HepG2 (cell line): ENCODE results near the gene SAPCD1. TPM values are rescaled to one million over a fixed set of nuclear protein-coding genes. Genes with fewer than 3 reads are reported as not detected.

Experiments
- AGO2 ChIP-seq: fragments of 200-400 bp; formaldehyde crosslinking; optimal IDR thresholded peaks from 2 replicates; pipeline ENCODE3; 2017; ENCODE audit warnings: mild to moderate bottlenecking, low read depth, low read length, moderate library complexity
- ARNT ChIP-seq: fragments of 450-650 bp; IDR thresholded peaks from 2 replicates; pipeline ENCODE4 v1.6.1; 2017
- EHMT2 ChIP-seq: fragments of 200-600 bp; sonication (generic); IDR thresholded peaks from 2 replicates; pipeline ENCODE4 v1.7.0; 2017; ENCODE audit warnings: antibody characterized with exemption, low read depth, low read length, borderline replicate concordance
- HHEX ChIP-seq: IDR thresholded peaks from 2 replicates; pipeline ENCODE4 v1.6.1; 2016; ENCODE audit warnings: control low read depth
- HOXA9 ChIP-seq: sonication (generic); formaldehyde crosslinking; IDR thresholded peaks from 2 replicates; pipeline ENCODE4 v1.8.1; 2022; ENCODE audit warnings: missing genetic modification reagents, mild to moderate bottlenecking, moderate library complexity, borderline replicate concordance
- KDM1A ChIP-seq: IDR thresholded peaks from 2 replicates; pipeline ENCODE4 v1.6.1; 2016; ENCODE audit warnings: missing compliant biosample characterization
- KLF13 ChIP-seq: sonication (generic); formaldehyde crosslinking; IDR thresholded peaks from 2 replicates; pipeline ENCODE4 v1.4.0; 2020; ENCODE audit warnings: mild to moderate bottlenecking, missing genetic modification reagents
- KMT2B ChIP-seq: IDR thresholded peaks from 2 replicates; pipeline ENCODE4 v1.6.1; 2016; ENCODE audit warnings: missing genetic modification reagents, missing compliant biosample characterization
- MIER2 ChIP-seq: IDR thresholded peaks from 2 replicates; pipeline ENCODE4 v1.6.1; 2016; ENCODE audit warnings: missing biosample characterization, missing genetic modification reagents
- NAIF1 ChIP-seq: sonication (generic); formaldehyde crosslinking; IDR thresholded peaks from 2 replicates; pipeline ENCODE4 v1.5.0; 2020; ENCODE audit warnings: mild to moderate bottlenecking, missing genetic modification reagents, borderline replicate concordance
- NFIC ChIP-seq: IDR thresholded peaks from 2 replicates; pipeline ENCODE4 v1.6.1; 2012; ENCODE audit warnings: mild to moderate bottlenecking, low read length, inconsistent platforms
- SIX1 ChIP-seq: sonication (generic); formaldehyde crosslinking; IDR thresholded peaks from 2 replicates; pipeline ENCODE4 v1.4.0; 2020; ENCODE audit warnings: missing genetic modification reagents, borderline replicate concordance
- SNRNP70 ChIP-seq: fragments of 200-400 bp; formaldehyde crosslinking; IDR thresholded peaks from 2 replicates; pipeline ENCODE4 v1.6.1; 2017; ENCODE audit warnings: mild to moderate bottlenecking, low read depth, low read length, moderate library complexity
- SSRP1 ChIP-seq: IDR thresholded peaks from 2 replicates; pipeline ENCODE4 v1.6.1; 2016; ENCODE audit warnings: control low read depth
- ZC3H13 ChIP-seq: sonication (generic); formaldehyde crosslinking; IDR thresholded peaks from 2 replicates; pipeline ENCODE4 v1.8.1; 2023; ENCODE audit warnings: mild to moderate bottlenecking, missing genetic modification reagents, moderate library complexity
- ZEB1 ChIP-seq: IDR thresholded peaks from 2 replicates; pipeline ENCODE4 v1.6.1; 2012; ENCODE audit warnings: mild to moderate bottlenecking, low read depth, inconsistent platforms; ENCODE audit not compliant: insufficient replicate concordance
- ZNF17 ChIP-seq: sonication (generic); formaldehyde crosslinking; IDR thresholded peaks from 2 replicates; pipeline ENCODE4 v1.5.0; 2020; ENCODE audit warnings: mild to moderate bottlenecking, missing genetic modification reagents
- ZNF207 ChIP-seq: fragments of 450-650 bp; IDR thresholded peaks from 2 replicates; pipeline ENCODE4 v1.6.1; 2016; ENCODE audit warnings: antibody characterized with exemption, borderline replicate concordance
- ZNF263 ChIP-seq: sonication (generic); formaldehyde crosslinking; IDR thresholded peaks from 2 replicates; pipeline ENCODE4 v1.4.0; 2020; ENCODE audit warnings: missing genetic modification reagents
- ZNF274 ChIP-seq: sonication (generic); formaldehyde crosslinking; IDR thresholded peaks from 2 replicates; pipeline ENCODE4 v1.5.1; 2020; ENCODE audit warnings: mild to moderate bottlenecking, missing genetic modification reagents
- ZNF335 ChIP-seq: sonication (generic); formaldehyde crosslinking; IDR thresholded peaks from 2 replicates; pipeline ENCODE4 v1.4.0; 2020; ENCODE audit warnings: missing genetic modification reagents
- ZNF543 ChIP-seq: sonication (generic); formaldehyde crosslinking; IDR thresholded peaks from 2 replicates; pipeline ENCODE4 v1.4.0; 2020; ENCODE audit warnings: mild to moderate bottlenecking, missing genetic modification reagents
- ZNF569 ChIP-seq: sonication (generic); formaldehyde crosslinking; IDR thresholded peaks from 2 replicates; pipeline ENCODE4 v1.5.0; 2020; ENCODE audit warnings: mild to moderate bottlenecking, missing genetic modification reagents, moderate library complexity, borderline replicate concordance
- ZSCAN20 ChIP-seq: sonication (generic); formaldehyde crosslinking; IDR thresholded peaks from 2 replicates; pipeline ENCODE4 v1.4.0; 2020; ENCODE audit warnings: missing genetic modification reagents, mild to moderate bottlenecking, borderline replicate concordance
- ZSCAN29 ChIP-seq: sonication (generic); formaldehyde crosslinking; conservative IDR thresholded peaks from 2 replicates; pipeline ENCODE4 v1.4.0; 2020; ENCODE audit warnings: mild to moderate bottlenecking, missing genetic modification reagents
- polyA plus RNA-seq, 8 experiments: library from polyadenylated mRNA; depleted of rRNA in 3 of 8; stranded (reverse) in 7 of 8; unstranded in 1 of 8; fragments of >200 nt; fragmentation: Illumina TruSeq in 4 of 8; extraction: Trizol in 4 of 8; gene quantifications; 2 replicates each; pipeline versions ENCODE4 v1.2.1 to v1.2.3, GENCODE V29; 2011 to 2016; ENCODE audit warnings: low read depth in 4 of 8, missing spikeins in 1 of 8, mixed read lengths in 1 of 8; ENCODE audit not compliant: insufficient read depth in 1 of 8
- total RNA-seq, 5 experiments: library from RNA; depleted of rRNA; stranded (reverse); fragments of >200 nt; fragmentation: Illumina TruSeq; extraction: Trizol; gene quantifications; 2 replicates each; pipeline ENCODE4 v1.2.3, GENCODE V29; 2016; ENCODE audit warnings: low read depth in 1 of 5
- TF ChIP-seq, protein P1 (sequence below): sonication (generic); formaldehyde crosslinking; IDR thresholded peaks from 2 replicates; pipeline ENCODE4 v1.8.1; 2022; ENCODE audit warnings: mild to moderate bottlenecking, missing genetic modification reagents
- TF ChIP-seq, protein P2 (sequence below): sonication (generic); formaldehyde crosslinking; IDR thresholded peaks from 2 replicates; pipeline ENCODE4 v1.4.0; 2020; ENCODE audit warnings: missing genetic modification reagents
- TF ChIP-seq, protein P3 (sequence below): sonication (generic); formaldehyde crosslinking; IDR thresholded peaks from 2 replicates; pipeline ENCODE4 v1.5.1; 2020; ENCODE audit warnings: missing genetic modification reagents, mild to moderate bottlenecking, borderline replicate concordance
- TF ChIP-seq, protein P4 (sequence below): sonication (generic); formaldehyde crosslinking; IDR thresholded peaks from 2 replicates; pipeline ENCODE4 v1.5.1; 2020; ENCODE audit warnings: missing genetic modification reagents, mild to moderate bottlenecking, borderline replicate concordance

Gene SAPCD1
- total and polyA plus RNA-seq, 2 of the 13 experiments (the other 11 are each of a cell fraction or from before 2014, with no cell fraction given), result 2.5 to 3.9 TPM

DNA sequence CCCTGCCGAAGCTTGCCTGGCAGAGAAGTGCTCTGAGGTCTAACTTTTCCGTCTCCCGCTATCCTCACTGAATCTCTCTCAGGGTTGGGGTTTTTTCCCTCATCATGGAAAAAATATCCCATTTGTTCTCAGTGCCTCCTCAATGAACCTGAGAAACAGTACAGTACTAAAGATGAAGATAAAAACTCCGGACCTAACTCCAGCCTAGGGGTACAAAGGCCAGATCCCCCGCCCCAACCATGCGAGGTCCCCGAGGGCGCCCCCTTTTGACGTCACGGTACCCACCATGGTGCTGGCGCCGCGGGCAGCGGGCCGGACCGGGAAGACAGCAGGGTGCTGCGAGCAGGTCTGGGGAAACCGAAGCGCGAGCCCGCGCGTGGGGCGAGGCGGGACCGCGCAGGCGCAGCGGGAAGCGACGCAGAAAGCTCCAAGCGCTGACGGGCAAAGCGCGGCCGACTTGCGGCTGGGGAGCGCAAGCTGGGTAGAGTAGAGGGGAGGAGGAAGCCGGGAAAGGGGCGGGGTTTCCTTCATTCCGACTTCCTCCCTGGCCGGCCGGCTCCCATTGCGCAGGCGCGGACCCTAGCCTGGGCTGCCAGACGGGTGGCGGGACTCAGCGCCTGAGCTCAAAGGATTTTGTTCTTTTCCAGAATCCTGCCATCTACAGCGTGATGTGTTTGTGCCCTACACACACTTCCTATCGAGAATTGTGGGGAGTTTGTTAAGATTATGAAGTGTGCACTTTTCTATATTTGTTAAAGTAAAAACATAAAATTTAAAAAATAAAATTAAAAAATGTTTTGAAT lies 44.2 kb downstream of the SAPCD1 start, which contains the start of gene LSM2 (continued):
- no peak for TF ChIP-seq ZNF207
- peak; percentile 97 for TF ChIP-seq ZNF274
- TF ChIP-seq ARNT, result no peak
- peak; percentile 93 for TF ChIP-seq ZC3H13 (CRISPR knock-in tag)
- TF ChIP-seq, protein P1, sequence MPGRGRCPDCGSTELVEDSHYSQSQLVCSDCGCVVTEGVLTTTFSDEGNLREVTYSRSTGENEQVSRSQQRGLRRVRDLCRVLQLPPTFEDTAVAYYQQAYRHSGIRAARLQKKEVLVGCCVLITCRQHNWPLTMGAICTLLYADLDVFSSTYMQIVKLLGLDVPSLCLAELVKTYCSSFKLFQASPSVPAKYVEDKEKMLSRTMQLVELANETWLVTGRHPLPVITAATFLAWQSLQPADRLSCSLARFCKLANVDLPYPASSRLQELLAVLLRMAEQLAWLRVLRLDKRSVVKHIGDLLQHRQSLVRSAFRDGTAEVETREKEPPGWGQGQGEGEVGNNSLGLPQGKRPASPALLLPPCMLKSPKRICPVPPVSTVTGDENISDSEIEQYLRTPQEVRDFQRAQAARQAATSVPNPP (CRISPR knock-in tag), result peak; percentile 82; the same call in 1 of the 2 replicates
- TF ChIP-seq, protein P2, sequence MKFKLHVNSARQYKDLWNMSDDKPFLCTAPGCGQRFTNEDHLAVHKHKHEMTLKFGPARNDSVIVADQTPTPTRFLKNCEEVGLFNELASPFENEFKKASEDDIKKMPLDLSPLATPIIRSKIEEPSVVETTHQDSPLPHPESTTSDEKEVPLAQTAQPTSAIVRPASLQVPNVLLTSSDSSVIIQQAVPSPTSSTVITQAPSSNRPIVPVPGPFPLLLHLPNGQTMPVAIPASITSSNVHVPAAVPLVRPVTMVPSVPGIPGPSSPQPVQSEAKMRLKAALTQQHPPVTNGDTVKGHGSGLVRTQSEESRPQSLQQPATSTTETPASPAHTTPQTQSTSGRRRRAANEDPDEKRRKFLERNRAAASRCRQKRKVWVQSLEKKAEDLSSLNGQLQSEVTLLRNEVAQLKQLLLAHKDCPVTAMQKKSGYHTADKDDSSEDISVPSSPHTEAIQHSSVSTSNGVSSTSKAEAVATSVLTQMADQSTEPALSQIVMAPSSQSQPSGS (CRISPR knock-in tag), result peak; percentile 85
- TF ChIP-seq ZSCAN20 (CRISPR knock-in tag), result peak; percentile 94
- TF ChIP-seq ZNF17 (CRISPR knock-in tag), result no peak
- TF ChIP-seq KDM1A (CRISPR knock-in tag), result no peak
- peak; percentile 84 for TF ChIP-seq ZNF263 (CRISPR knock-in tag)
- 0 out of 2 replicates have a peak, but pooled peaks have one; percentile 42 for TF ChIP-seq MIER2
- TF ChIP-seq KMT2B, result peak; percentile 94
- no peak for TF ChIP-seq HOXA9 (CRISPR knock-in tag)
- no peak for TF ChIP-seq SSRP1 (CRISPR knock-in tag)
- TF ChIP-seq SNRNP70, result no peak
- peak; percentile 75; the same call in 1 of the 2 replicates for TF ChIP-seq ZNF543 (CRISPR knock-in tag)
- TF ChIP-seq, protein P3, sequence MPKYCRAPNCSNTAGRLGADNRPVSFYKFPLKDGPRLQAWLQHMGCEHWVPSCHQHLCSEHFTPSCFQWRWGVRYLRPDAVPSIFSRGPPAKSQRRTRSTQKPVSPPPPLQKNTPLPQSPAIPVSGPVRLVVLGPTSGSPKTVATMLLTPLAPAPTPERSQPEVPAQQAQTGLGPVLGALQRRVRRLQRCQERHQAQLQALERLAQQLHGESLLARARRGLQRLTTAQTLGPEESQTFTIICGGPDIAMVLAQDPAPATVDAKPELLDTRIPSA (CRISPR knock-in tag), result no peak
- TF ChIP-seq ZNF569 (CRISPR knock-in tag), result 0 out of 2 replicates have a peak, but pooled peaks have one; percentile 19
- peak; percentile 97 for TF ChIP-seq ZSCAN29 (CRISPR knock-in tag)
- TF ChIP-seq KLF13 (CRISPR knock-in tag), result no peak
- peak; percentile 99 for TF ChIP-seq ZNF335 (CRISPR knock-in tag)
- no peak for TF ChIP-seq EHMT2
- no peak for TF ChIP-seq HHEX
- 0 out of 2 replicates have a peak, but pooled peaks have one; percentile 17 for TF ChIP-seq SIX1 (CRISPR knock-in tag)
- no peak for TF ChIP-seq NFIC
- peak; percentile 74 for TF ChIP-seq ZEB1
- TF ChIP-seq AGO2, result peak; percentile 85
- peak; percentile 98 for TF ChIP-seq NAIF1 (CRISPR knock-in tag)
- TF ChIP-seq, protein P4, sequence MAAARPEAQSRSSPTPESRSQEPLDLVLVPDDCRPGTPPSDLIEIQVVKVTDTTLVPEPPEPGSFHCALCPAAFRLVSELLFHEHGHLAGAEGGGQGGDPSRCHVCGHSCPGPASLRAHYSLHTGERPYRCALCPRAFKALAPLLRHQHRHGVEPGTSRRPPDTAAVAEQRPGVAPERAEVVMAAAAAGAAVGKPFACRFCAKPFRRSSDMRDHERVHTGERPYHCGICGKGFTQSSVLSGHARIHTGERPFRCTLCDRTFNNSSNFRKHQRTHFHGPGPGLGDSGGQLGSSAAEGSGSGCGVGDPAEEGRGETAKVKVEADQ (CRISPR knock-in tag), result peak; percentile 90; the same call in 1 of the 2 replicates
